ENCODE data around the gene RARA.

The RARA gene

GRCh38 chr17:40266882-40267281 is 42.1 kb upstream of the RARA start:
- Histone ChIP-seq H3K36me3 (peaks cover 95% of the 10 kb centered on the region), H3K27ac (no peak overlapping the region), H3K9me3 (no peaks in the 10 kb centered on the region), H3K4me3 (ENCODE audit: low read depth in 1 of 2, low read length in 1 of 2) (no peak overlapping the region), H3K4me1 (ENCODE audit: control insufficient read depth in 1 of 2, insufficient read depth in 1 of 2, low read depth in 1 of 2, low read length in 1 of 2) (no peaks in the 10 kb centered on the region), H3K27me3 (no peaks in the 10 kb centered on the region)
- TF ChIP-seq CTCF (IDR thresholded peaks at IDR 0.05): no peak

GRCh38 chr17:40268141-40268712 is 40.8 kb upstream of the RARA start:
- no peaks in the 10 kb centered on the region for H3K27me3 ChIP-seq
- H3K36me3 ChIP-seq: peaks cover 95% of the 10 kb centered on the region
- H3K9me3 ChIP-seq: no peaks in the 10 kb centered on the region
- no peak overlapping the region for H3K27ac ChIP-seq
- no peak overlapping the region for H3K4me3 ChIP-seq (ENCODE audit: low read depth in 1 of 2, low read length in 1 of 2)
- H3K4me1 ChIP-seq (ENCODE audit: control insufficient read depth in 1 of 2, insufficient read depth in 1 of 2, low read depth in 1 of 2, low read length in 1 of 2): no peaks in the 10 kb centered on the region
- no peak for TF ChIP-seq CTCF (IDR thresholded peaks at IDR 0.05)

GRCh38 chr17:40278414-40278813 is 30.6 kb upstream of the RARA start:
- TF ChIP-seq CTCF (IDR thresholded peaks at IDR 0.05): no peak
- Histone ChIP-seq H3K9me3 (no peaks in the 10 kb centered on the region), H3K4me3 (ENCODE audit: low read depth in 1 of 2, low read length in 1 of 2) (no peak overlapping the region), H3K27me3 (no peaks in the 10 kb centered on the region), H3K36me3 (peaks cover 81% of the 10 kb centered on the region), H3K27ac (no peak overlapping the region), H3K4me1 (ENCODE audit: control insufficient read depth in 1 of 2, insufficient read depth in 1 of 2, low read depth in 1 of 2, low read length in 1 of 2) (peaks cover 26 to 27% of the 10 kb centered on the region in 2 experiments)

DNA sequence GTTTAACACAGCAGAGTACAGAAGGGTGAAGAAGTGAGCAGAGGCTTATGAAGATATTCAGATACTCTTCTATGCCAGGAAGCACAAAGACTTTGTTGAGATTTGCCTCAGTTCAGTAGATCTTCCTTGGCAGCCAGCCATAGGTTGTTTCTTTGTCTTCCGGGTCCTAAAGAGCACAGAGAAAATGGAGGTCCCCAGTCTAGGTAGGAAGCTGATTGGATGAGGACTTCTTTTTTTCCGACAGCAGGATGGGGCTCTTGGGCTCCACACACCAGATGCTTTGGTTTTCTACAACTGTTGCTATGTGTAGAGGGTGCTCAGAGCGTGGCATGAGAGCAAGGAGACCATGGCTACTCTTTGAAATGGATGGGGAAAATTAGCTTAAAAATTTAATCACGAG is 29.6 kb upstream of the RARA start:
- peaks cover 78% of the 10 kb centered on the region for H3K36me3 ChIP-seq
- H3K9me3 ChIP-seq: no peaks in the 10 kb centered on the region
- peaks cover 20 to 21% of the 10 kb centered on the region in 2 experiments for H3K4me1 ChIP-seq (ENCODE audit: control insufficient read depth in 1 of 2, insufficient read depth in 1 of 2, low read depth in 1 of 2, low read length in 1 of 2)
- no peak overlapping the region for H3K4me3 ChIP-seq (ENCODE audit: low read depth in 1 of 2, low read length in 1 of 2)
- no peak for TF ChIP-seq CTCF (IDR thresholded peaks at IDR 0.05)
- H3K27ac ChIP-seq: no peak overlapping the region
- no peaks in the 10 kb centered on the region for H3K27me3 ChIP-seq

GRCh38 chr17:40281663-40282062 is 27.3 kb upstream of the RARA start:
- H3K36me3 ChIP-seq: peaks cover 74% of the 10 kb centered on the region

More at GRCh38 chr17:40281663-40282062, 27.3 kb upstream of the RARA start:
- H3K4me1 ChIP-seq (ENCODE audit: control insufficient read depth in 1 of 2, insufficient read depth in 1 of 2, low read depth in 1 of 2, low read length in 1 of 2): no peaks in the 10 kb centered on the region
- H3K9me3 ChIP-seq: no peaks in the 10 kb centered on the region
- H3K27ac ChIP-seq: no peak overlapping the region
- no peaks in the 10 kb centered on the region for H3K27me3 ChIP-seq
- no peak overlapping the region for H3K4me3 ChIP-seq (ENCODE audit: low read depth in 1 of 2, low read length in 1 of 2)
- no peak for TF ChIP-seq CTCF (IDR thresholded peaks at IDR 0.05)

All from neutrophil (primary cell).